Fibroblast of mammary gland (primary cell): ENCODE results near the gene ACSS1.

Source experiments
- DNase-seq: peaks from one replicate; pipeline ENCODE4 v3.0.0-alpha.2; 2010; ENCODE audit warnings: low read depth
- H3K4me3 ChIP-seq: 2 replicates; pipeline ENCODE4 v1.5.1; 2011; ENCODE audit warnings: low read depth, mild to moderate bottlenecking, low read length, moderate library complexity; ENCODE audit not compliant: control insufficient read depth
- TF ChIP-seq, protein P1 (sequence below): conservative IDR thresholded peaks from 2 replicates; pipeline ENCODE4 v1.5.1; 2011; ENCODE audit warnings: low read depth, low read length, inconsistent platforms; ENCODE audit not compliant: control insufficient read depth, insufficient read depth

Gene ACSS1

DNA sequence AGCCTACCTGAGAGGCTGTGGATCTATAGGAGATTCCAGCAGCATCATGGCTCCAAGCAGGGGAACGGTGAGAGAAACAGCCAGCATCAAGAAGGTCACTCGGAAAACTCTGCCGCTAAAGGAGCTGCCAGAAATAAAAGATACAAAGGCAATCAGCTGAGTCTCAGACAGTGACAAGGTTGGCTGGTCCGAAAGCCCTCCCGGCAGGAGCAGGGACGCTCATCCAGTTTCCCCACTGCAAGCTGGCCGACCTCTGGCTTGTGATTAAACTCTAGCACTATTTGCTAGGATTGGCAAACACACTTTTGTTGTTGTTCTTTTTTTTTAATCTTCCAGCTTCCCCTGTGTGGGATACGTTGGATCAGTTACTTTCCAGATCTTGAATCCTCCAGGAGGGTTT is 74.0 kb downstream of the ACSS1 start:
- H3K4me3 ChIP-seq, result no peak overlapping the region
- no peak for DNase-seq
- TF ChIP-seq, protein P1, sequence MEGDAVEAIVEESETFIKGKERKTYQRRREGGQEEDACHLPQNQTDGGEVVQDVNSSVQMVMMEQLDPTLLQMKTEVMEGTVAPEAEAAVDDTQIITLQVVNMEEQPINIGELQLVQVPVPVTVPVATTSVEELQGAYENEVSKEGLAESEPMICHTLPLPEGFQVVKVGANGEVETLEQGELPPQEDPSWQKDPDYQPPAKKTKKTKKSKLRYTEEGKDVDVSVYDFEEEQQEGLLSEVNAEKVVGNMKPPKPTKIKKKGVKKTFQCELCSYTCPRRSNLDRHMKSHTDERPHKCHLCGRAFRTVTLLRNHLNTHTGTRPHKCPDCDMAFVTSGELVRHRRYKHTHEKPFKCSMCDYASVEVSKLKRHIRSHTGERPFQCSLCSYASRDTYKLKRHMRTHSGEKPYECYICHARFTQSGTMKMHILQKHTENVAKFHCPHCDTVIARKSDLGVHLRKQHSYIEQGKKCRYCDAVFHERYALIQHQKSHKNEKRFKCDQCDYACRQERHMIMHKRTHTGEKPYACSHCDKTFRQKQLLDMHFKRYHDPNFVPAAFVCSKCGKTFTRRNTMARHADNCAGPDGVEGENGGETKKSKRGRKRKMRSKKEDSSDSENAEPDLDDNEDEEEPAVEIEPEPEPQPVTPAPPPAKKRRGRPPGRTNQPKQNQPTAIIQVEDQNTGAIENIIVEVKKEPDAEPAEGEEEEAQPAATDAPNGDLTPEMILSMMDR, result no peak

DNA sequence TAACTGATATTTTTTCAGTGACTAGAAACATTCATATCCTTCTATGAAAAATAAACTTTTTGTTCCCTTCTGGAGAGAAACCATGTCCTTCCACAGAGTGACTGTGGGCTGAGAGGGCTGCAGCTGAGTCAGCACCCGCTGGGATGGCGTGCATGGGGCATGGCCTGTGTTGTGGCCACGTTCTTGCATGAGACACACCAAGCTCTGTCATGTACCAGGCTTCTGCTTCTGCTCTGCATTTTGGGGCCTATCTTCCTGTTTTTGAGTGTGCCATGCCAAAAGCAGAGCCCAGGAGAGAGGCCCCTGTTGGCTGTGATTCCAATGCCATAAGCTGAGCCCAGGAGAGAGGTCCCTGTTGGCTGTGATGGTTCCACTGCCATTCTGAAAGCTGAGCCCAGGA is 76.1 kb downstream of the ACSS1 start:
- DNase-seq, result no peak
- TF ChIP-seq, protein P1, result no peak

DNA sequence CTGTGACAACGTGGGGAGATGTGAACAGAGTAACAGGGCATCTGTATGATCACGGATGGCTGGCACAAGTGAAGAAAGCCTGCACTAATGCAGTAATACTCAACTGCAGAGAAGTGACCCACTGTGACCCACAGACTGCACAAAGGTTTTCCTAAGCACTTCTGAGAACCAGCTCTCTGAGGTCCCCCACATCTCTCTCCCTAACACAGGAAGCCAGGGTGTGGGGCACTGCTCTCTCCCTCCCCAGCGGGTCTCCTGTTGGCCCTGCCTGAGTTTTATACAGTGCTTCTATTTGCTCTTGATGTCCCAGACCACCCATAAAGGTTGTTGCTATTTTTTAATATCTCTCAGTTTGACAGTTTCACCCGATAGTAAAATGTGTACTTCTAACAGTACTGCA is 76.7 kb downstream of the ACSS1 start:
- DNase-seq, result no peak
- H3K4me3 ChIP-seq, result no peak overlapping the region
- TF ChIP-seq, protein P1, result no peak

More for the DNA sequence above, 76.1 kb downstream of the ACSS1 start:
- no peak overlapping the region for H3K4me3 ChIP-seq

DNA sequence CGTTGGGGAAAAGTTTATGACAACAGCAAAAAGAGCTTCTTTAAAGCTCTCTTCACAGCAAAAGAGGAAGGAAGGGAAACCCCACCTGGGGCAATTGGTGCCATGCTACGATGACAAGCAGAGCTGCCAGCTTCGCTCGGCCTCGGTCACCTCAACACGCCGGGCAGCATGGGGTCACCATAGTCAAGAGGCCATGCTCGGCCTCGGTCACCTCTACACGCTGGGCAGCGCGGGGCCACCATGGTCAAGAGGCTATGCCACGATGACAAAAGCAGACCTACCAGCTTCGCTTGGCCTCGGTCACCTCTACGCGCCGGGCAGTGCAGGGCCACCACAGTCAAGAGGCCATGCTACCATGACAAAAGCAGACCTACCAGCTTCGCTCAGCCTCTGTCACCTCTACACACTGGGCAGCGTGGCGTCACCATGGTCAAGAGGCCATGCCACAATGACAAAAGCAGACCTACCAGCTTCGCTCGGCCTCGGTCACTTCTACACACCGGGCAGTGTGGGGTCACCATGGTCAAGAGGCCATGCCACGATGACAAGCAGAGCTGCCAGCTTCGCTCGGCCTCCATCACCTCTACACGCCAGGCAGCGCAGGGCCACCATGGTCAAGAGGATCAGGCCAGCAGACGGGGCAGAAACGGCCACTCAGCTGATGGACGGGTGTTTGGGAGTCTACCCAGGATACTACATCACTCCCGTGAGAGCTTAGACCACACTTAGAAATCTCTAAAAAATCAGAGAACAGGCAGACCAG is 77.5 kb downstream of the ACSS1 start:
- TF ChIP-seq, protein P1, result no peak
- DNase-seq, result no peak
- H3K4me3 ChIP-seq, result no peak overlapping the region

DNA sequence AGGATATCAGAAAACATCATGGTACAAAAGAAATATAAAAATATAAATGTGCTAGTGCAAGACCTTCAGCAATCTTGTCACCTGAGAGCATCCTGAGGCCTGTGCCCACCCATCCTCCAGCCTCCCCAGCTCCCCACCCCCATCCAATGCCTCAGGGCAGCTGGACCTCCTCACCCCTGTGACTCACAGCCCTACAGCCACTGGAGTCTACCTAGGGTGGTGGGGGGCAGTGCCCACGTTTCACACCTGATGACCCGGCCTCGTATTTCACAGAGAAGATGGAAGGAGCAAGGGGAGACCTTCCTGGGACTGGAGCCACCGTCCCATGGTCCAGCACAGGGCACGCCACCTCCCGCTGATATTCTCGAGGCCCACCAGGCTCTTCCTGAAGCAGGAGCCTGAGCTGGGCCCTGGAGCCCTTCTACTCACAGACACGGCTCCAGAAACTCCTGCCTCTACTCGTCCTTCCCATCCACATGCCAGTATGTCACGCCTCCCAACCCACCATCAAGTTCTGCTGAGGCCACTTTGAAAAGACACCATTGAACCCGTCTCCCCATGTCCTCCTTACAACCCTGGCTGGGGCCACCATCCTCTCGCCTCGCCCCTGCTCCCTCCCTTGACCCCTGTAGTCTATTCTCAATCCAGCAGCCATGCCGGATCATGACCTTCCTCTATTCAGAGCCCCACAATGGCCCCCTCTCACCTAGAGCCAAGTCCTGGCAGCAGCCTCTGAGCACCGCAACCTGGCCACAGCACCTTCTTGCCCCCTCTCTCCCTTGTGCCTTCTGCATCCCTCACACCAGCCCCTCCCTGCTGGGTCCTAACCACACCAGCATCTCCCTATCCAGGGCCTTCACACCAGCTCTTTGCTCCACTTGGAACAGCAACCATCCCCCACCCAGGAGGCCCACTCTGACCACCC is 78.6 kb downstream of the ACSS1 start:
- TF ChIP-seq, protein P1, result no peak
- no peak overlapping the region for H3K4me3 ChIP-seq
- DNase-seq, result no peak

DNA sequence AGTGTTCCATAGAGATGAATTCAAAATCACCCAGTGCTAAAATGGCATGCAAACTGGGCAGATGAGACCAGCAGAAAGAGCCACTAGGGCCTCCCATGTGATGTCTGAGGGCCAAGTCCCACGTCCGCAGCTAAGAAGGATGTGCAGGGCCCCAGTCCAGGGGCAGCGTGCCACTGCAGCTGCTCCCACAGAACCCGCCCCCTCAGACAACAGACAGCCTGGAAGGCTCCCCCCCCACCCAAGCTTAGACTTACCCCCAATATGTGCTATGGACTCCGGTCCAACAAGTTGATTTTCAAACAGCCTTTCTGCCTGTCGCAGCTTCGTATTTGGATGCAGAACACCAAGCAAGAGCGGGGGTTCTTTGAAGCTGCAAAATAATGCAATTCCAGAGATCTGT is 79.4 kb downstream of the ACSS1 start:
- no peak overlapping the region for H3K4me3 ChIP-seq
- TF ChIP-seq, protein P1, result no peak
- no peak for DNase-seq
